ENCODE data around the gene MRPL55.

GRCh38 chr1:228095161-228095560, 13.9 kb downstream of the MRPL55 start:
- TF ChIP-seq CTCF (IDR thresholded peaks at IDR 0.05 in 2 of 3, conservative IDR thresholded peaks at IDR 0.05 in 1 of 3; ENCODE audit: borderline replicate concordance in 1 of 3, insufficient read depth in 1 of 3, low read depth in 2 of 3, low read length in 2 of 3): no peak
- TF ChIP-seq ZFX (IDR thresholded peaks at IDR 0.05): no peak
- TF ChIP-seq EZH2phosphoT487 (IDR thresholded peaks at IDR 0.05; ENCODE audit: borderline replicate concordance): no peak

Data from HCT116 (cell line).